ENCODE data around the gene MEGF6.

The MEGF6 gene

GRCh38 chr1:3611170-3612019 lies at the start of gene MEGF6:
TSS of gene MEGF6 (minus strand) at chr1:3611508. CDS start at chr1:3611268, 240 bp downstream.
- peak; percentile 75 for ATAC-seq
- no peak for TF ChIP-seq TSHZ2 (CRISPR knock-in tag; IDR thresholded peaks at IDR 0.05)
- no peak for TF ChIP-seq ARNTL (CRISPR knock-in tag; IDR thresholded peaks at IDR 0.05; ENCODE audit: borderline replicate concordance, low read depth)
- no peak for TF ChIP-seq CSRNP3 (CRISPR knock-in tag; IDR thresholded peaks at IDR 0.05)
- no peak for TF ChIP-seq TOX (CRISPR knock-in tag; IDR thresholded peaks at IDR 0.05; ENCODE audit: borderline replicate concordance)
- TF ChIP-seq ZNF70 (CRISPR knock-in tag; IDR thresholded peaks at IDR 0.05) = no peak
- TF ChIP-seq SNAI2 (CRISPR knock-in tag; IDR thresholded peaks at IDR 0.05) = no peak
- no peak for TF ChIP-seq CREB5 (CRISPR knock-in tag; IDR thresholded peaks at IDR 0.05; ENCODE audit: low read depth)
- TF ChIP-seq ZC3H10 (CRISPR knock-in tag; IDR thresholded peaks at IDR 0.05) = no peak
- TF ChIP-seq ESRRG (CRISPR knock-in tag; IDR thresholded peaks at IDR 0.05) = no peak
- no peak for TF ChIP-seq GLIS3 (CRISPR knock-in tag; IDR thresholded peaks at IDR 0.05)
- TF ChIP-seq PATZ1 (CRISPR knock-in tag; IDR thresholded peaks at IDR 0.05; ENCODE audit: borderline replicate concordance) = no peak
- no peak for TF ChIP-seq PPARA (CRISPR knock-in tag; IDR thresholded peaks at IDR 0.05; ENCODE audit: borderline replicate concordance)
- TF ChIP-seq ZFP3 (CRISPR knock-in tag; IDR thresholded peaks at IDR 0.05) = no peak
- TF ChIP-seq OSR1 (CRISPR knock-in tag; IDR thresholded peaks at IDR 0.05) = no peak
- no peak for TF ChIP-seq POU6F1 (CRISPR knock-in tag; IDR thresholded peaks at IDR 0.05; ENCODE audit: borderline replicate concordance, low read depth)
- no peak for TF ChIP-seq ISL1 (CRISPR knock-in tag; IDR thresholded peaks at IDR 0.05)

- TF ChIP-seq OSR1 (CRISPR knock-in tag; IDR thresholded peaks at IDR 0.05) = no peak
- TF ChIP-seq TCF4 (CRISPR knock-in tag; IDR thresholded peaks at IDR 0.05; ENCODE audit: borderline replicate concordance) = no peak
- TF ChIP-seq POU6F1 (CRISPR knock-in tag; IDR thresholded peaks at IDR 0.05; ENCODE audit: borderline replicate concordance, low read depth) = no peak
- TF ChIP-seq TOX (CRISPR knock-in tag; IDR thresholded peaks at IDR 0.05; ENCODE audit: borderline replicate concordance) = no peak
- no peak for TF ChIP-seq ZNF70 (CRISPR knock-in tag; IDR thresholded peaks at IDR 0.05)
- no peak for TF ChIP-seq CREB5 (CRISPR knock-in tag; IDR thresholded peaks at IDR 0.05; ENCODE audit: low read depth)
- no peak for ATAC-seq
Measured at GRCh38 chr1:3660704-3661103, 49.4 kb upstream of the MEGF6 start.

Measured in SK-N-SH treated with all-trans-retinoic acid at 6 μM for 48 hours (cell line).